GM18868 (cell line): ENCODE results near the gene VEGFA.

Experiments used
- ATAC-seq: cut with Tn5 transposase; IDR thresholded peaks from one replicate; pipeline ENCODE4 v1.9.1; 2021; ENCODE audit warnings: mild to moderate bottlenecking, moderate library complexity; ENCODE audit not compliant: unreplicated experiment

VEGFA gene

DNA sequence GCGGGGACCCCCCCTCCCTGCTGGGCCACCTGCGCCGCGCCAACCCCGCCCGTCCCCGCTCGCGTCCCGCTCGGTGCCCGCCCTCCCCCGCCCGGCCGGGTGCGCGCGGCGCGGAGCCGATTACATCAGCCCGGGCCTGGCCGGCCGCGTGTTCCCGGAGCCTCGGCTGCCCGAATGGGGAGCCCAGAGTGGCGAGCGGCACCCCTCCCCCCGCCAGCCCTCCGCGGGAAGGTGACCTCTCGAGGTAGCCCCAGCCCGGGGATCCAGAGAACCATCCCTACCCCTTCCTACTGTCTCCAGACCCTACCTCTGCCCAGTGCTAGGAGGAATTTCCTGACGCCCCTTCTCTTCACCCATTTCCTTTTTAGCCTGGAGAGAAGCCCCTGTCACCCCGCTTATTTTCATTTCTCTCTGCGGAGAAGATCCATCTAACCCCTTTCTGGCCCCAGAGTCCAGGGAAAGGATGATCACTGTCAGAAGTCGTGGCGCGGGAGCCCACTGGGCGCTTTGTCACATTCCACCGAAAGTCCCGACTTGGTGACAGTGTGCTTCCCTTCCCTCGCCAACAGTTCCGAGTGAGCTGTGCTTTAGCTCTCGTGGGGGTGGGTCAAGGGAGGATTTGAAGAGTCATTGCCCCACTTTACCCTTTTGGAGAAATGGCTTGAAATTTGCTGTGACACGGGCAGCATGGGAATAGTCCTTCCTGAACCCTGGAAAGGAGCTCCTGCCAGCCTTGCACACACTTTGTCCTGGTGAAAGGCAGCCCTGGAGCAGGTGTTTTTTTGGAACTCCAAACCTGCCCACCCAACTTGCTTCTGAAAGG is 2.1 kb downstream of the VEGFA start:
- no peak for ATAC-seq

DNA sequence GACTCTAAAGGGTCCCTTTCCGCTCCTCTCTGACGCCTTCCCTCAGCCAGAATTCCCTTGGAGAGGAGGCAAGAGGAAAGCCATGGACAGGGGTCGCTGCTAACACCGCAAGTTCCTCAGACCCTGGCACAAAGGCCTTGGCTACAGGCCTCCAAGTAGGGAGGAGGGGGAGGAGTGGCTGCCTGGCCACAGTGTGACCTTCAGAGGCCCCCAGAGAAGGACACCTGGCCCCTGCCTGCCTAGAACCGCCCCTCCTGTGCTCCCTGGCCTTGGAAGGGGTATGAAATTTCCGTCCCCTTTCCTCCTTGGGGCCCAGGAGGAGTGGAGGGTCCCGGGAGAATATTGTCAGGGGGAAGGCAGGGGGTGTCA is 2.7 kb downstream of the VEGFA start:
- ATAC-seq: no peak

- ATAC-seq: peak; percentile 25
Measured at GRCh38 chr6:43773050-43773979, 3.3 kb downstream of the VEGFA start.

DNA sequence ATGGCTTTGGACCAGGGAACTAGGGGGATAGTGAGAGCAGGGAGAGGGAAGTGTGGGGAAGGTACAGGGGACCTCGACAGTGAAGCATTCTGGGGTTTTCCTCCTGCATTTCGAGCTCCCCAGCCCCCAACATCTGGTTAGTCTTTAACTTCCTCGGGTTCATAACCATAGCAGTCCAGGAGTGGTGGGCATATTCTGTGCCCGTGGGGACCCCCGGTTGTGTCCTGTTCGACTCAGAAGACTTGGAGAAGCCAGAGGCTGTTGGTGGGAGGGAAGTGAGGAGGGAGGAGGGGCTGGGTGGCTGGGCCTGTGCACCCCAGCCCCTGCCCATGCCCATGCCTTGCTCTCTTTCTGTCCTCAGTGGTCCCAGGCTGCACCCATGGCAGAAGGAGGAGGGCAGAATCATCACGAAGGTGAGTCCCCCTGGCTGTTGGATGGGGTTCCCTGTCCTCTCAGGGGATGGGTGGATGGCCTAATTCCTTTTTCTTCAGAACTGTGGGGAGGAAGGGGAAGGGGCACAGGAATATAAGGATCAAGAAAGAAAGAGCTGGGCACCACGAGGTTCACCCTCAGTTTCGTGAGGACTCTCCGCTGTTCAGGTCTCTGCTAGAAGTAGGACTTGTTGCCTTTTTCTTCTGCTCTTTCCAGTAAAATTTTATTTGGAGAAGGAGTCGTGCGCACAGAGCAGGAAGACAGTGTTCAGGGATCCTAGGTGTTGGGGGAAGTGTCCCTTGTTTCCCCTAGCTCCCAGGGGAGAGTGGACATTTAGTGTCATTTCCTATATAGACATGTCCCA is 4.2 kb downstream of the VEGFA start:
- ATAC-seq: no peak

DNA sequence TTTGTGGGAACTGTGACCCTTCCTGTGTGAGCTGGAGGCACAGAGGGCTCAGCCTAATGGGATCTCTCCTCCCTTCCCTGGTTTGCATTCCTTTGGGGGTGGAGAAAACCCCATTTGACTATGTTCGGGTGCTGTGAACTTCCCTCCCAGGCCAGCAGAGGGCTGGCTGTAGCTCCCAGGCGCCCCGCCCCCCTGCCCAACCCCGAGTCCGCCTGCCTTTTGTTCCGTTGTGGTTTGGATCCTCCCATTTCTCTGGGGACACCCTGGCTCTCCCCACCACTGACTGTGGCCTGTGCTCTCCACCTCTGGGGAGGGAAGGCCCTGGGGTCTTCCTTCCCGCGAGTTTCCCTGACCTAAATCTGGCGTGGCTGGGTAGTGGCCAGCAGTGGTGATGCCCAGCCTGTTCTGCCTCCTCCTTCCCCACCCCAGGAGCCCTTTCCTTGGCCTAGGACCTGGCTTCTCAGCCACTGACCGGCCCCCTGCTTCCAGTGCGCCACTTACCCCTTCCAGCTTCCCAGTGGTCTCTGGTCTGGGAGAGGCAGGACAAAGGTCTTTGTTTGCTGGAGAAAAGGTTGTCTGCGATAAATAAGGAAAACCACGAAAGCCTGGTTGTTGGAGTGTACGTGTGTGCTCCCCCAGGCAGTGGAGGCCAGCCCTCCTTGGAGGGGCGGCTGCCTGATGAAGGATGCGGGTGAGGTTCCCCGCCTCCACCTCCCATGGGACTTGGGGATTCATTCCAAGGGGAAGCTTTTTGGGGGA is 4.9 kb downstream of the VEGFA start:
- ATAC-seq: no peak

DNA sequence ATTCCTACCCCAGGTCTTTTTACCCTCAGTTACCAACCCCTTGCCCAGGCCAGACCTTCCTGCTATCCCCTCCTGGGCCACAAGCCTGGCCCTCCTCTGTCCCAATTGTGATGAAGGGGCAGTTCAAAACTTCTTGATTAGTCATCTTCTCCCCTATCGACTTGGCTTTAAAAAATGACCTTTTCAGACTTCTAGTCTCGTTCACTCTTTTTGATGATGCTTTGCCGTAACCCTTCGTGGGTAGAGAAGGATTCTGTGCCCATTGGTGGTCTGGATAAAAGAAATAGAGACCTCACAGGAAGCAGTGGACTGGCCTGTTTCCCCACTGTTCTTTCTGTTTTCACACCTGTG is 5.5 kb downstream of the VEGFA start:
- ATAC-seq: no peak

DNA sequence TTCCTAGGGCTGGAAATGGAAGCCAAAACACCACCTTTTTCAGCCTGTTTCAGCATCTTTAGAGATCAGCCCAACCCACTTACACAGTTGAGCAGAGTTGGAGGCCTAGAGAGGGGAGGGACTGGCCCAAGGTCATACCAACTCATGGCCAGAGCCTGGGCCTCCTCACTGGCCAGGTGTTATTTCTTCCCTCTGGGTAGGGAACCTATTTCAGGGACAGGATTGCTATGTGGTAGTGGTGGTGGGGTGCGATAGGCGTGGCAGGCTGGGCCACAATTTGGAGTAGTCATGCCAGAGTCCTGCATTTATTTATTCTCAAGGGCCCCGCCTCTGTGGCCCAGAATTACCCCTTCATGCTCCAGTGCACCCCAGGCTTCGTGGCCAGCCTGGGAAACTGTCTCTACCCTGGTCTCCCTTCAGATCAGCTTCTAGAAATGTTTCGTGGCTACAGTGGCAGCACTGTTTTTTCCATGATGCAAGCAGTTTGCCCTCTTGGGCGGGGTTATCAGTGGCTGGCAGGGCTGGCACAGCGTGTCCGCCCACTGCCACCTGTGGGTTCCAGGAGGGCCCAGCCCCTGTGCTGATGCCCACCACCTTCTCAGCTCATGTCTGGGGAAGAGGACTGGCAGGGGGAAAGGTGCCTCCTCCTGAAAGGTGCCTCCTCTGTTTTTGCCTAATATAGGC is 6.2 kb downstream of the VEGFA start:
- no peak for ATAC-seq

- no peak for ATAC-seq
Measured at GRCh38 chr6:43776799-43777776, 7.1 kb downstream of the VEGFA start.

GRCh38 chr6:43778131-43778855 is 8.3 kb downstream of the VEGFA start:
- no peak for ATAC-seq

DNA sequence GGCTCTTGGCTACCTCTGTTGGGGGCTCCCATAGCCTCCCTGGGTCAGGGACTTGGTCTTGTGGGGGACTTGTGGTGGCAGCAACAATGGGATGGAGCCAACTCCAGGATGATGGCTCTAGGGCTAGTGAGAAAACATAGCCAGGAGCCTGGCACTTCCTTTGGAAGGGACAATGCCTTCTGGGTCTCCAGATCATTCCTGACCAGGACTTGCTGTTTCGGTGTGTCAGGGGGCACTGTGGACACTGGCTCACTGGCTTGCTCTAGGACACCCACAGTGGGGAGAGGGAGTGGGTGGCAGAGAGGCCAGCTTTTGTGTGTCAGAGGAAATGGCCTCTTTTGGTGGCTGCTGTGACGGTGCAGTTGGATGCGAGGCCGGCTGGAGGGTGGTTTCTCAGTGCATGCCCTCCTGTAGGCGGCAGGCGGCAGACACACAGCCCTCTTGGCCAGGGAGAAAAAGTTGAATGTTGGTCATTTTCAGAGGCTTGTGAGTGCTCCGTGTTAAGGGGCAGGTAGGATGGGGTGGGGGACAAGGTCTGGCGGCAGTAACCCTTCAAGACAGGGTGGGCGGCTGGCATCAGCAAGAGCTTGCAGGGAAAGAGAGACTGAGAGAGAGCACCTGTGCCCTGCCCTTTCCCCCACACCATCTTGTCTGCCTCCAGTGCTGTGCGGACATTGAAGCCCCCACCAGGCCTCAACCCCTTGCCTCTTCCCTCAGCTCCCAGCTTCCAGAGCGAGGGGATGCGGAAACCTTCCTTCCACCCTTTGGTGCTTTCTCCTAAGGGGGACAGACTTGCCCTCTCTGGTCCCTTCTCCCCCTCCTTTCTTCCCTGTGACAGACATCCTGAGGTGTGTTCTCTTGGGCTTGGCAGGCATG is 9.2 kb downstream of the VEGFA start:
- ATAC-seq: no peak

DNA sequence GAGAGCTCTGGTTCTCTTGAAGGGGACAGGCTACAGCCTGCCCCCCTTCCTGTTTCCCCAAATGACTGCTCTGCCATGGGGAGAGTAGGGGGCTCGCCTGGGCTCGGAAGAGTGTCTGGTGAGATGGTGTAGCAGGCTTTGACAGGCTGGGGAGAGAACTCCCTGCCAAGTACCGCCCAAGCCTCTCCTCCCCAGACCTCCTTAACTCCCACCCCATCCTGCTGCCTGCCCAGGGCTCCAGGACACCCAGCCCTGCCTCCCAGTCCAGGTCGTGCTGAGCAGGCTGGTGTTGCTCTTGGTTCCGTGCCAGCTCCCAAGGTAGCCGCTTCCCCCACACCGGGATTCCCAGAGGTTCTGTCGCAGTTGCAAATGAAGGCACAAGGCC is 9.8 kb downstream of the VEGFA start:
- no peak for ATAC-seq

DNA sequence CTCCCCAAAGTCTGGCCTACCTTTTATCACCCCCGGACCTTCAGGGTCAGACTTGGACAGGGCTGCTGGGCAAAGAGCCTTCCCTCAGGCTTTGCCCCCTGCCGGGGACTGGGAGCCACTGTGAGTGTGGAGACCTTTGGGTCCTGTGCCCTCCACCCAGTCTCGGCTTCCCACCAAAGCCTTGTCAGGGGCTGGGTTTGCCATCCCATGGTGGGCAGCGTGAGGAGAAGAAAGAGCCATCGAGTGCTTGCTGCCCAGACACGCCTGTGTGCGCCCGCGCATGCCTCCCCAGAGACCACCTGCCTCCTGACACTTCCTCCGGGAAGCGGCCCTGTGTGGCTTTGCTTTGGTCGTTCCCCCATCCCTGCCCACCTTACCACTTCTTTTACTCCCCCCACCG is 10.3 kb downstream of the VEGFA start:
- no peak for ATAC-seq

DNA sequence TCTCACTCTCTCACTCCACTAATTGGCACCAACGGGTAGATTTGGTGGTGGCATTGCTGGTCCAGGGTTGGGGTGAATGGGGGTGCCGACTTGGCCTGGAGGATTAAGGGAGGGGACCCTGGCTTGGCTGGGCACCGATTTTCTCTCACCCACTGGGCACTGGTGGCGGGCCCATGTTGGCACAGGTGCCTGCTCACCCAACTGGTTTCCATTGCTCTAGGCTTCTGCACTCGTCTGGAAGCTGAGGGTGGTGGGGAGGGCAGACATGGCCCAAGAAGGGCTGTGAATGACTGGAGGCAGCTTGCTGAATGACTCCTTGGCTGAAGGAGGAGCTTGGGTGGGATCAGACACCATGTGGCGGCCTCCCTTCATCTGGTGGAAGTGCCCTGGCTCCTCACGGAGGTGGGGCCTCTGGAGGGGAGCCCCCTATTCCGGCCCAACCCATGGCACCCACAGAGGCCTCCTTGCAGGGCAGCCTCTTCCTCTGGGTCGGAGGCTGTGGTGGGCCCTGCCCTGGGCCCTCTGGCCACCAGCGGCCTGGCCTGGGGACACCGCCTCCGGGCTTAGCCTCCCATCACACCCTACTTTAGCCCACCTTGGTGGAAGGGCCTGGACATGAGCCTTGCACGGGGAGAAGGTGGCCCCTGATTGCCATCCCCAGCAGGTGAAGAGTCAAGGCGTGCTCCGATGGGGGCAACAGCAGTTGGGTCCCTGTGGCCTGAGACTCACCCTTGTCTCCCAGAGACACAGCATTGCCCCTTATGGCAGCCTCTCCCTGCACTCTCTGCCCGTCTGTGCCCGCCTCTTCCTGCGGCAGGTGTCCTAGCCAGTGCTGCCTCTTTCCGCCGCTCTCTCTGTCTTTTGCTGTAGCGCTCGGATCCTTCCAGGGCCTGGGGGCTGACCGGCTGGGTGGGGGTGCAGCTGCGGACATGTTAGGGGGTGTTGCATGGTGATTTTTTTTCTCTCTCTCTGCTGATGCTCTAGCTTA is 11.2 kb downstream of the VEGFA start:
- no peak for ATAC-seq

DNA sequence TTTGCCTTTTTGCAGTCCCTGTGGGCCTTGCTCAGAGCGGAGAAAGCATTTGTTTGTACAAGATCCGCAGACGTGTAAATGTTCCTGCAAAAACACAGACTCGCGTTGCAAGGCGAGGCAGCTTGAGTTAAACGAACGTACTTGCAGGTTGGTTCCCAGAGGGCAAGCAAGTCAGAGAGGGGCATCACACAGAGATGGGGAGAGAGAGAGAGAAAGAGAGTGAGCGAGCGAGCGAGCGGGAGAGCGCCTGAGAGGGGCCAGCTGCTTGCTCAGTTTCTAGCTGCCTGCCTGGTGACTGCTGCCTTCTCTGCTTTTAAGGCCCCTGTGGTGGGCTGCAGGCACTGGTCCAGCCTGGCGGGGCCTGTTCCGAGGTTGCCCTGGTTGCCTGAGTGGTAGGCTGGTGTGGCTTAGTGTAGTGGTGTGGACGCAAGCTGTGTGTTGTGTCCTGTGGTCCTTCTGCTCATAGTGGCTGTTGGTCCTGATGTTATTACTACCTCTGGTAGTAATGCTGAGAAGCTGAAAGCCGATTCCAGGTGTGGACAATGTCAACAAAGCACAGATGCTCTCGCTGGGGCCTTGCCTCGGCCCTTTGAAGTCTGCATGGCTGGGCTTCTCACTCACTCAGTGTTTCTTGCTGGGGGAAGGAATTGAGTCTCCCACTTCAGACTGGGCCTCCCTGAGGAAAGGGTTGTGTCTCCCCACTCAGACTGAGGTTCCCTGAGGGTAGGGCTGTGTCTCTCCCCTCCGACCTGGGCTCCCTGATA is 12.1 kb downstream of the VEGFA start:
- no peak for ATAC-seq

DNA sequence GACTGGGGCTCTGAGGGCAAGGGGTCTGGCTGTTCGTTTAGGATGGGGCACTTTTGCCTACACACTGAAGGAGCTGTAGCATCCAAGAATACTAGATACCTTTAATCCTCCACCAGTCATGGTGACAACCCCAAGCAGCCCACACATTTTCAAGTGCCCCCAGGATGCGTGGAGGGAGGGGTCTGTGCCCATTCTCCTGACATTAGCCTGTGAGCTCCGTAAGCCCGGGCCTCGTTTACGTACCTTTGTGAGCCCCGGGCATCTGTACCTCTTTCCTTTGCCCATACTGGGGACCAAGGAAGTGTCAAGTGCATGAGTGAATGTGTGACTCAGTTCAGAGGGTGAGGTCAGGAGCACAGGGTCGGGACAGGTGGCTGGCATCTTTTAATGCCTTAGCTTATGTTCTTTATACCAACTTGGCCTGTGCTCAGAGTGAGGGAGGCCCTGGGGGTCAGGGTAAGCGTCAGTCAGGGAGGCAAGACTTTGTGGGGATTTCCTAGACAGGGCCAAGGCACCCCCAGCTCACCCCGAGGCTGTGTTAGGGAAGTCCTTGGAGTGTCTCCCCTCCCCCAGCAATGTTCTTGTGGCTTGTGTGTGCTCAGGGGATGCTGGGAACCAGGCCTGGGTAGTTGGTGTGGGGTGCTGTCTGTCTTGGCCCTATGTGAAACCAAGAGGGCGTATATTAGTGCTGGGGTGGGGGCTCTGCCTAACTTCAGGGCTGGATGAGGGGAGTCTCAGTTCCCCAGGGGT is 12.9 kb downstream of the VEGFA start:
- ATAC-seq: no peak
